ENCODE data around the gene DPY19L3. TPM values are rescaled to one million over a fixed set of nuclear protein-coding genes. Genes with fewer than 3 reads are reported as not detected.
"Not testable (repeated sequence)": the region's sequence is repeated elsewhere in the genome, so short reads cannot be mapped to it uniquely, and the experiment has no call there.

The DPY19L3 gene
- total RNA-seq, 2 experiments from 2014 or later, result 14.3 to 14.6 TPM

DNA sequence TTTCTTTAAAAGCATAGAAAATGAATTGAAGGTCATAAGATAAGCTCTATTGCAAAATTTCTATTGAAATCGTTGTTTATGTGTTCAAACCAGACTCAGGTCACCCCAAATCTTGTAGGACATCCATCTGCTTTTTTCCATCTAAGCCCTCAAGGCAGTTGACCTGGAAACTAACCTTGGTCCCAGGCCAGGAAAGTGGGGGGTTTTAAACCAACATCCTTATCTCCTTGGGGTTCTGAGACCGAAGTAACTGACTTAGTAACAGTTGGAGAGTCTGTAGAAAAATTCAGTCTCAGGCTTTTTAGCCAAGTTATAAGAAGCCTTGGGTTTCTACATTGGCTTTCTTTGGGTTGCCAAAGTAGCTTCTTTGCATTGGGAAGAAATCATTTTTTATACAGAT, 36.8 kb upstream of the DPY19L3 start:
- Mint-ChIP-seq H3K27ac (no peak overlapping the region), H3K27me3 (no peaks in the 10 kb centered on the region), H3K4me3 (no peak overlapping the region), H3K4me1 (peaks cover 26% of the 10 kb centered on the region), H3K9me3 (ENCODE audit: low read depth) (no peaks in the 10 kb centered on the region), H3K36me3 (ENCODE audit: low read depth) (peaks cover 78% of the 10 kb centered on the region)
- CTCF ChIA-PET, result interaction anchor here (0.7 to 1.6 kb wide), 3 partner anchors 11 to 23 kb away, joined by 3 to 7 read pairs (median 3); partner anchors contain the start of gene ZNF507
- POLR2A ChIA-PET, result interaction anchor here (0.6 to 0.7 kb wide), 2 partner anchors 30 to 39 kb away, joined by 3 to 4 read pairs; no protein-coding TSS in a partner anchor
- ATAC-seq (no peak), DNase-seq (no peak)
- intact Hi-C loops (cut with DNase I, micrococcal nuclease), result no loop called here

DNA sequence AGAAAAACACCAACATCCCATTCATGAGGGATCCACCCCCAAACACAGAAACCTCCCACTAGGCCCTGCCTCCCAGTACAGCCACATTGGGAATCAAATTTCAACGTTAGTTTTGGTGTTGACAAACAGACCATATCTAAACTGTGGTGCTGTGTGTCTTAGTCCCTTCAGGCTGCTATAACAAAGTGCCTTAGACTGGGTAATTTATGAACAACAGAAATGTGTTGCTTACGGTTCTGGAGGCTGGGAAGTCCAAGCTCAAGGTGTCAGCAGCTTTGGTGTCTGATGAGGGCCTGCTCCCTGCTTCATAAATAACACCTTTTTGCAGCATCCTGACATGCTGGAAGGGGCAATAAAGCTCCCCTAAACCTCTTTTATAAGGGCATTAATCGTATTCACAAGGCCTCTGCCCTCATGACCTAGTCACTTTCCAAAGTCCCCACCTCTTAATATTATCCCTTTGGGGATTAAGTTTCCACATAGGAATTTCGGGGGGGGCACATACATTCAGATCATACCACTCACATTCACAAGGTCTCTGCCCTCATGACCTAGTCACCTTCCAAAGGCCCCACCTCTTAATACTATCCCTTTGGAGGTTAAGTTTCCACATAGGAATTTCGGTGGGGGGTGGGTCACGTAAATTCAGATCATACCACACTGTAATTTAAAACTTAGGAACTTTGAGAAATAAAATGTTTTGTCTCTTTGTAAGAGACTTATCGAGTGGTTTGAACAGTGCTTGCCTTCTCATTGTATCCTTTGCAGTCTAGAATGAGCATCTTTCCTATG, 32.6 kb upstream of the DPY19L3 start:
- Mint-ChIP-seq H3K9me3 (ENCODE audit: low read depth) (no peaks in the 10 kb centered on the region), H3K36me3 (ENCODE audit: low read depth) (peaks cover 50% of the 10 kb centered on the region), H3K4me1 (peaks cover 2% of the 10 kb centered on the region), H3K4me3 (no peak overlapping the region), H3K27ac (no peak overlapping the region), H3K27me3 (no peaks in the 10 kb centered on the region)
- POLR2A ChIA-PET, result no interaction called here
- CTCF ChIA-PET, result interaction anchor here (0.6 kb wide), 1 partner anchor 603 kb away, joined by 3 read pairs; no protein-coding TSS in a partner anchor
- intact Hi-C loops (cut with DNase I, micrococcal nuclease), result no loop called here
- ATAC-seq (no peak), DNase-seq (no peak)

DNA sequence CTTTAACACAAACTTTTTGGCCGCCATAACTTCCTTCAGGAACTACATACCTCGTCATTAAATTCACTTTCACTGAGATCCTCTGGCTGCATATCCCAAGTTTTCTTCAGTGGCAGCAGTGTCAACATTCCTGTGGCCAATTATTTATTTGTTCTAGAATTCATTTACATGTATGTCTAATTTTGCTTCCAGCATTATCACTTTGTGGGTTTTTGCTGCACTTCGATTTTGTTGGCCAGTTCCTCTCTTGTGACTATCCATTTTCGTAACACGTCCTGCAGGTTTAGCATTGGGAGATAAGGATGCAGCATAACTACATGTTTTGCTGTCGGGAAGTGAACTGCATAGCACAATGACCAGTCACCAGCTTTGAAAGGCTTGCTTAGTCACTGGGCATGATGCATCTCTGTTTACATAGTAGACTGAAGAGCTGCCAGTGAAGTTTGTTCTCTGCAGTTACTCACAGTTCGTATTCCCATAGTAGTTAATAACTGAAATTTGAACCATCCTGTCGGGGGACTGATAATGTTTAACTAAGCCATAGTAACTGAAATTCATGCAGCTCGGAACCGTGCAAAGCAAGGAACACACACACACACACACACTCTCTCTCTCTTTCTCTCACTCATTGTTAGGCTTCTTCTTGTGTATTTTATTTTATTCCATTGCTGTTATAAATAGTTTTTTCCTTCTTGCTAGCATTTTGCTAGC, 31.8 kb upstream of the DPY19L3 start:
- DNase-seq, result no peak
- no peak overlapping the region for H3K4me3 Mint-ChIP-seq
- no peaks in the 10 kb centered on the region for H3K9me3 Mint-ChIP-seq (ENCODE audit: low read depth)
- ChIA-PET POLR2A (no interaction called here), CTCF (no interaction called here)
- H3K27me3 Mint-ChIP-seq, result no peaks in the 10 kb centered on the region
- H3K36me3 Mint-ChIP-seq (ENCODE audit: low read depth), result peaks cover 46% of the 10 kb centered on the region
- H3K27ac Mint-ChIP-seq, result no peak overlapping the region
- H3K4me1 Mint-ChIP-seq, result no peaks in the 10 kb centered on the region
- intact Hi-C loops (cut with DNase I, micrococcal nuclease), result no loop called here
- ATAC-seq, result no peak

DNA sequence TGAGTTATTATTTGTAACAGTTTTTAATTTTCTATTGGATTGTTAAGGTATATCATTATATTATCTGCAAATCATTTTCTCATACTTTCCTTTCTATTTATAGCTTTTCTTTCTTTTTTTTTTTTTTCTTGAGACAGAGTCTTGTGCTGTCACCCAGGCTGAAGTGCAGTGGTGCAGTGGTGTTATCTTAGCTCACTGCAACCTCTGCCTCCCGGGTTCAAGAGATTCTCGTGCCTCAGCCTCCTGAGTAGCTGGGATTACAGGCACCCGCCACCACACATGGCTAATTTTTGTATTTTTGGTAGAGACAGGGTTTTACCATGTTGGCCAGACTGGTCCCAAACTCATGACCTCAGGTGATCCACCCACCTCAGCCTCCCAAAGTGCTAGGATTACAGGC, 31.2 kb upstream of the DPY19L3 start:
- ATAC-seq; H3K4me3 Mint-ChIP-seq; H3K9me3 Mint-ChIP-seq (ENCODE audit: low read depth); DNase-seq; H3K27ac Mint-ChIP-seq; H3K4me1 Mint-ChIP-seq; H3K27me3 Mint-ChIP-seq; intact Hi-C loops (cut with DNase I, micrococcal nuclease); POLR2A ChIA-PET: not testable (repeated sequence)
- peaks cover 43% of the 10 kb centered on the region for H3K36me3 Mint-ChIP-seq (ENCODE audit: low read depth)
- CTCF ChIA-PET, result interaction anchor here (0.9 kb wide), 1 partner anchor 90 kb away, joined by 3 read pairs; no protein-coding TSS in a partner anchor

DNA sequence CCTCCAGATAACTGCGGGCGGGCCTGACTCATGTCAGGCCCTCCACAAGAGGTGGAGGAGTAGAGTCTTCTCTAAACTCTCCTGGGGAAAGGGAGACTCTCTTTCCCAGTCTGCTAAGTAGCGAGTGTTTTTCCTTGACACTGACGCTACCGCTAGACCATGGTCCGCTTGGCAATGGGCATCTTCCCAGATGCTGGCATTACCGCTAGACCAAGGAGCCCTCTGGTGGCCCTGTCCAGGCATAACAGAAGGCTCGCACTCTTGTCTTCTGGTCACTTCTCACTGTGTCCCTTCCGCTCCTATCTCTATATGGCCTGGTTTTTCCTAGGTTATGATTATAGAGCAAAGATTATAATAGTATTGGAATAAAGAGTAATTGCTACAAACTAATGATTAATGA, 28.5 kb upstream of the DPY19L3 start:
- H3K36me3 Mint-ChIP-seq (ENCODE audit: low read depth), result peaks cover 32% of the 10 kb centered on the region
- intact Hi-C loops (cut with DNase I, micrococcal nuclease); POLR2A ChIA-PET; CTCF ChIA-PET; H3K4me1 Mint-ChIP-seq; H3K4me3 Mint-ChIP-seq; ATAC-seq; H3K27me3 Mint-ChIP-seq; DNase-seq; H3K27ac Mint-ChIP-seq; H3K9me3 Mint-ChIP-seq (ENCODE audit: low read depth): not testable (repeated sequence)

DNA sequence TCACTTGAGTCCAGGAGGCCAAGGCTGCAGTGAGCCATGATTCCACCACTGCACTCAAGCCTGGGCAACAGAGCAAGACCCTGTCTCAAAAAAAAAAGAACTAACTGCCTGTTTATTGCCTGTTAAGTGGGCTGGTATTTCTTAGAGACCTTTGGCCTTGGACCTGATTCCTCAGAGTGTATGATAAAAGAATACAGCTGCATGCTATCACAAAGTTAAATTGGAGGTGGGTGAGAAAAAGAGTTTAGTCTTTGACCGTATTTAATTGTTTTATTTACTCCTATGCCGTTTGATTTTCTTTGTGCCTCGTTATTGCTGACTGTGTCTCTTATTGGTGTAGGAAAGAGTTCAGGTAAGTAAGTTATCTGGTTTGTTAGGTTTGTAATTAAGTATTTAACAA, 25.3 kb upstream of the DPY19L3 start:
- peaks cover 34% of the 10 kb centered on the region for H3K36me3 Mint-ChIP-seq (ENCODE audit: low read depth)
- DNase-seq (no peak), ATAC-seq (no peak)
- ChIA-PET CTCF (interaction anchor here (0.7 kb wide), 1 partner anchor 23 kb away, joined by 6 read pairs; no protein-coding TSS in a partner anchor), POLR2A (interaction anchor here (0.7 kb wide), 1 partner anchor 140 kb away, joined by 6 read pairs; no protein-coding TSS in a partner anchor)
- peaks cover 8% of the 10 kb centered on the region for H3K4me1 Mint-ChIP-seq
- intact Hi-C loops (cut with DNase I, micrococcal nuclease), result no loop called here
- no peak overlapping the region for H3K4me3 Mint-ChIP-seq
- H3K27ac Mint-ChIP-seq, result no peak overlapping the region
- no peaks in the 10 kb centered on the region for H3K9me3 Mint-ChIP-seq (ENCODE audit: low read depth)
- no peaks in the 10 kb centered on the region for H3K27me3 Mint-ChIP-seq

DNA sequence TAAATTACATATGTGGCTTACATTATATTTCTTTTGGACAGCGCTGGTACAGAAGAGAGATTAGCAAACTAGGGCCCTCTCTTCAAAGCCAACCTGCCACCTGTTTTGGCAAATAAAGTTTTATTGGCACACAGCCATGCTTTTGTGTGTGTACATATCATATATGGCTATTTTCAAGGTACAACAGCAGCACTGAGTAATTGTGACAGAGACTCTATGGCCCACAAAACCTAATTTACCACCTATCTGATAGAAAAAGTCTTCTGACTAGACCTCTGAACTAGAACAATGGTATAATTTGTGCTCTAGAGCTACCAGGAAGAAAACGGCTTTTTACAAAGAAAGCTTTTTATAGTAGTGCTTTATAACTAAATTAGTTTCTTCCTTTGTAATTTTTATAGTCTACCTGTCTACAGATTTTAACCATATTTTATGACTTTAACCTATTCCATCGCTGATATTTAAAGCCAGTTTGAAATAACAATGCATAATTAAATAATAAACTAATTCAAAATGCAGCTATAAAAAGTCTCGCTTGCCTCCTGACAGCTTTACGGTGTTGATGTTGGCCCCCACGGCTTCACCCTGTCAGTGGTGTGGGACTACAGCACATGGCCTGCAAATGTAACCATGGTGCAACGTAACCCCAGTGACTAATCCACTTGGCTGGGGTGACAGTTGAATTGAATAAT, 17.7 kb upstream of the DPY19L3 start:
- Mint-ChIP-seq H3K27me3 (no peaks in the 10 kb centered on the region), H3K9me3 (ENCODE audit: low read depth) (no peaks in the 10 kb centered on the region), H3K36me3 (ENCODE audit: low read depth) (peaks cover 8% of the 10 kb centered on the region), H3K27ac (no peak overlapping the region), H3K4me1 (peaks cover 2% of the 10 kb centered on the region), H3K4me3 (no peak overlapping the region)
- ChIA-PET CTCF (interaction anchor here (1.0 kb wide), 1 partner anchor 24 kb away, joined by 3 read pairs; no protein-coding TSS in a partner anchor), POLR2A (no interaction called here)
- ATAC-seq (no peak), DNase-seq (no peak)
- intact Hi-C loops (cut with DNase I, micrococcal nuclease), result no loop called here

DNA sequence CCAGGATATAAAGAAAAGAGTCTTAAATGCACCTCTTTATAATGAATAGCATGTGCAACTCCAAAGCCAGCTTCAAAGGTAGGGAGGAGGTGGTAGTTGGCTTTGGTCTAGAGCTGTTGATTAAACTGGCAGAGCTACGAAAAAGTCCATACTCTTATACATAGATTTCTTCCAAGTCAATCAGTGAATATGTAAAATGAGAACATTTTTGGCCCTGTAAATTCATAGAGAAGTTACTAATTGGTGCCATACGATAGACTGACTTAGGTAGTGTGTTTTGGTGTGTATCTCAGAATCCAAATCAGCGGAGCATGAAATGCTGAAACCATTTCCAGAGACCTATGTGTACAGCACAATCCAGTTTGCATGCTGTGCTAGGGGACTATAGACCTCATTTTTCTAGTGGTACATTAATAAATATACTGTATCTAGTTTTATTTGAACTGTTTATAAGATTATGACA, 17.1 kb upstream of the DPY19L3 start:
- CTCF ChIA-PET, result interaction anchor here (1.0 kb wide), 1 partner anchor 24 kb away, joined by 3 read pairs; no protein-coding TSS in a partner anchor
- H3K4me3 Mint-ChIP-seq, result no peak overlapping the region
- peaks cover 6% of the 10 kb centered on the region for H3K36me3 Mint-ChIP-seq (ENCODE audit: low read depth)

DNA sequence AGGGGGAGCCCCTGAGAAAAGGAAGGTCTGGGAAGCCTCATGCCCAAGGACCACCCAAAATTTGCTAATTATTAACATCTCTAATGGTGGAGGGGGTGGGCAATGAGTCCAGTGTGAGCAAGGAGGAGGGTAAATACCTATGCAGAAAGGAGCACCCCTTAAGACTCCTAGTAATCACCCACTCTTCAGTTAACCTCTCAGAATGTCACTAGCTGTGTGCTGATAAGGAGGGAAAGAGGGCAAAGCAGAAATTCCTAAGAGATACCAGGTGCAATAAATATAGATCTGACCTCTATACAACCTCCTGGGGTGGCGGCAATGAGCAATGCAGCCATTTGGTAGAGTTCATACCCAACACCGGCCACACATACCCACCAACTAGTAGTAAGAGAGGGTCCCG, 12.7 kb upstream of the DPY19L3 start:
- Mint-ChIP-seq H3K4me3 (no peak overlapping the region), H3K9me3 (ENCODE audit: low read depth) (no peaks in the 10 kb centered on the region), H3K4me1 (peaks cover 12% of the 10 kb centered on the region), H3K36me3 (ENCODE audit: low read depth) (peaks cover 14% of the 10 kb centered on the region), H3K27ac (no peak overlapping the region), H3K27me3 (no peaks in the 10 kb centered on the region)
- intact Hi-C loops (cut with DNase I, micrococcal nuclease), result no loop called here
- DNase-seq, result no peak
- CTCF ChIA-PET, result interaction anchor here (1.5 kb wide), 1 partner anchor 9 kb away, joined by 3 read pairs; no protein-coding TSS in a partner anchor
- POLR2A ChIA-PET, result no interaction called here
- no peak for ATAC-seq

More for the DNA sequence above, 17.1 kb upstream of the DPY19L3 start:
- ATAC-seq (no peak), DNase-seq (no peak)
- POLR2A ChIA-PET, result no interaction called here
- Mint-ChIP-seq H3K27me3 (no peaks in the 10 kb centered on the region), H3K27ac (no peak overlapping the region), H3K4me1 (no peaks in the 10 kb centered on the region), H3K9me3 (ENCODE audit: low read depth) (no peaks in the 10 kb centered on the region)
- intact Hi-C loops (cut with DNase I, micrococcal nuclease), result no loop called here

DNA sequence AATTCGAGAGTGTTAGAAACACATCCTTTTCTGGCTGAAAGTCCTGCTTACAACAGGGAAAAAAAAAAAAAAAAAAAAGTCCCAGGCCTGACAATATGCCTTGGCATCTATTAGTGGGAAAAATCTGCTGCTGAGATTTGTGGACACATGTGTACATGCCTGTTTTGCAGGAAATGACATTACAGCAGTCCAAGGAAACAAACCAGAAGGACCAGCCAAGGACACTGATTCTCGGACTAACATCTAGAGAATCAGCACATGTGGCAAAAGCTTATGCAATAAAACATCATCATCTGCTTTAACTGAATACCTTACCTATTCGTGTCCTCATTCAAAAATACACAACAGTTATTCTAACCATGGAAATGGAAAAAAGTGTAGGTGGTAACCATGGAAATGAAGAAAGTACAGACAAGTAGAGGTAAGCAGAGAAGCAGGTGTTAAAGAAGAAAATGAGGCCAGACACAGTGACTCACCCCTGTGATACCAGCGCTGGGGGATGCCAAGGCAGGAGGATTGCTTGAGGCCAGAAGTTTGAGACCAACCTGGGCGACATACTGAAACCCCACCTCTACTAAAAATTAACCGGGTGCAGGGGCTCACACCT, 9.4 kb upstream of the DPY19L3 start:
- intact Hi-C loops (cut with DNase I, micrococcal nuclease), result no loop called here
- peaks cover 12% of the 10 kb centered on the region for H3K4me1 Mint-ChIP-seq
- peaks cover 14% of the 10 kb centered on the region for H3K36me3 Mint-ChIP-seq (ENCODE audit: low read depth)
- CTCF ChIA-PET, result no interaction called here
- H3K27ac Mint-ChIP-seq, result peak overlapping the region; percentile 68
- H3K27me3 Mint-ChIP-seq, result no peaks in the 10 kb centered on the region
- ATAC-seq (peak; percentile 83), DNase-seq (peak; percentile 42)
- H3K4me3 Mint-ChIP-seq, result no peak overlapping the region
- H3K9me3 Mint-ChIP-seq (ENCODE audit: low read depth), result no peaks in the 10 kb centered on the region
- POLR2A ChIA-PET, result no interaction called here

DNA sequence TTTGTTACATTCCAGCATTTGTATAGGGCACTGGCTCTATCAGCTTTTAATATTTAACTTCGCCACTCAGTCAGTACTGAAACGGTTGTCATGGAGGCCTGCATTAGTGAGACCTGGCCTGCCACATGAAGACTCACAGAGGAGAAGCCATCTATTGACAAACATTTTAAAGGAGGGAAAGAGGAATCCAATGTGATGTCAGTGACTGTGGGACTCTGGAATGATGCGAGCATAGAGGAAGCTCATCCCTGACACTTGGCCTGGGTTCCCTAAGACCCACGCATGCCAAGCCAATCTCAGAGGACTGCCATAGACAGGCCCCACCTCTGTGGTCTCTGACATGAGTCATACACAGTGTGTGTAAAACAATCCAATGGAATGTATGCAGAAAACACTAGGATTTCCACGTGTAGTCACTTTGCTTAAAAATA, 7.9 kb upstream of the DPY19L3 start:
- POLR2A ChIA-PET, result no interaction called here
- peaks cover 14% of the 10 kb centered on the region for H3K36me3 Mint-ChIP-seq (ENCODE audit: low read depth)
- ATAC-seq (peak; percentile 31), DNase-seq (no peak)
- H3K27ac Mint-ChIP-seq, result no peak overlapping the region
- H3K4me3 Mint-ChIP-seq, result no peak overlapping the region
- H3K27me3 Mint-ChIP-seq, result no peaks in the 10 kb centered on the region
- intact Hi-C loops (cut with DNase I, micrococcal nuclease), result no loop called here
- no peaks in the 10 kb centered on the region for H3K9me3 Mint-ChIP-seq (ENCODE audit: low read depth)
- H3K4me1 Mint-ChIP-seq, result peaks cover 12% of the 10 kb centered on the region
- CTCF ChIA-PET, result no interaction called here

Data from activated CD4-positive, alpha-beta T cell treated with anti-CD3 and anti-CD28 coated beads for 36 hours (primary cell).